ENCODE results near the gene SMAD3.

The SMAD3 gene

GRCh38 chr15:67097424-67097823 is 32.0 kb downstream of the SMAD3 start:
- in situ Hi-C loops (cut with MboI; ENCODE audit: low sequenced_read_pairs, unreplicated experiment), result no loop called here
- TF ChIP-seq CTCF (IDR thresholded peaks at IDR 0.05; ENCODE audit: borderline replicate concordance, control extremely low read depth, extremely low read depth, insufficient read depth, missing control alignments), result no peak
- DNase-seq (ENCODE audit: low spot score), result no peak

GRCh38 chr15:67097930-67098740 is 32.7 kb downstream of the SMAD3 start:
- in situ Hi-C loops (cut with MboI; ENCODE audit: low sequenced_read_pairs, unreplicated experiment), result no loop called here
- TF ChIP-seq CTCF (IDR thresholded peaks at IDR 0.05; ENCODE audit: borderline replicate concordance, control extremely low read depth, extremely low read depth, insufficient read depth, missing control alignments), result no peak
- DNase-seq (ENCODE audit: low spot score), result no peak

- no peak for DNase-seq (ENCODE audit: low spot score)
- in situ Hi-C loops (cut with MboI; ENCODE audit: low sequenced_read_pairs, unreplicated experiment), result no loop called here
- no peak for TF ChIP-seq CTCF (IDR thresholded peaks at IDR 0.05; ENCODE audit: borderline replicate concordance, control extremely low read depth, extremely low read depth, insufficient read depth, missing control alignments)
These were observed 33.4 kb downstream of the SMAD3 start for GRCh38 chr15:67098768-67099282.

GRCh38 chr15:67100124-67100791 is 34.9 kb downstream of the SMAD3 start:
- no peak for TF ChIP-seq CTCF (IDR thresholded peaks at IDR 0.05; ENCODE audit: borderline replicate concordance, control extremely low read depth, extremely low read depth, insufficient read depth, missing control alignments)
- DNase-seq (ENCODE audit: low spot score), result no peak

GRCh38 chr15:67100801-67101581 is 35.6 kb downstream of the SMAD3 start:
- no peak for TF ChIP-seq CTCF (IDR thresholded peaks at IDR 0.05; ENCODE audit: borderline replicate concordance, control extremely low read depth, extremely low read depth, insufficient read depth, missing control alignments)
- in situ Hi-C loops (cut with MboI; ENCODE audit: low sequenced_read_pairs, unreplicated experiment), result no loop called here
- peak; percentile 68 for DNase-seq (ENCODE audit: low spot score)

More at GRCh38 chr15:67100124-67100791, 34.9 kb downstream of the SMAD3 start:
- in situ Hi-C loops (cut with MboI; ENCODE audit: low sequenced_read_pairs, unreplicated experiment), result no loop called here

GRCh38 chr15:67101911-67102598 is 36.7 kb downstream of the SMAD3 start:
- DNase-seq (ENCODE audit: low spot score), result peak; percentile 71
- TF ChIP-seq CTCF (IDR thresholded peaks at IDR 0.05; ENCODE audit: borderline replicate concordance, control extremely low read depth, extremely low read depth, insufficient read depth, missing control alignments), result no peak
- in situ Hi-C loops (cut with MboI; ENCODE audit: low sequenced_read_pairs, unreplicated experiment), result no loop called here

Measured in GM13976 (cell line).